Bronchial epithelial cell (primary cell): Measurements from ENCODE around the gene ANKH. TPM values are rescaled to one million over a fixed set of nuclear protein-coding genes. Genes with fewer than 3 reads are reported as not detected.
A peak's percentile ranks its signal among the peaks of the same experiment; 100 is the strongest.

Experiments
- DNase-seq: peaks from one replicate; pipeline ENCODE4 v3.0.0-alpha.2; 2010; ENCODE audit warnings: low read depth
- FAIRE-seq: peaks from 2 replicates; lab custom pipeline; 2011; peaks lifted over from hg19 to GRCh38; lab: Jason Lieb, UNC
- H3K27me3 ChIP-seq: 2 replicates; pipeline ENCODE4 v1.5.1; 2011; ENCODE audit warnings: low read length; ENCODE audit not compliant: control insufficient read depth, insufficient read depth
- H3K36me3 ChIP-seq: 2 replicates; pipeline ENCODE4 v1.5.1; 2011; ENCODE audit warnings: low read length; ENCODE audit not compliant: control insufficient read depth, insufficient read depth
- H3K4me3 ChIP-seq: 2 replicates; pipeline ENCODE4 v1.5.1; 2011; ENCODE audit warnings: mild to moderate bottlenecking, low read depth, low read length, control low read depth
- total RNA-seq: library from RNA; depleted of rRNA; stranded (reverse); fragments of >200 nt; gene quantifications from 2 replicates; pipeline ENCODE4 v1.2.1, GENCODE V29; 2014
- TF ChIP-seq, protein P1 (sequence below): IDR thresholded peaks from 2 replicates; pipeline ENCODE4 v1.5.1; 2011; ENCODE audit warnings: mild to moderate bottlenecking, moderate library complexity, low read length, control low read depth, inconsistent platforms; ENCODE audit not compliant: insufficient read depth, severe bottlenecking

The ANKH gene
- total RNA-seq, 1 donor from 2014 or later, result 12.9 TPM

DNA sequence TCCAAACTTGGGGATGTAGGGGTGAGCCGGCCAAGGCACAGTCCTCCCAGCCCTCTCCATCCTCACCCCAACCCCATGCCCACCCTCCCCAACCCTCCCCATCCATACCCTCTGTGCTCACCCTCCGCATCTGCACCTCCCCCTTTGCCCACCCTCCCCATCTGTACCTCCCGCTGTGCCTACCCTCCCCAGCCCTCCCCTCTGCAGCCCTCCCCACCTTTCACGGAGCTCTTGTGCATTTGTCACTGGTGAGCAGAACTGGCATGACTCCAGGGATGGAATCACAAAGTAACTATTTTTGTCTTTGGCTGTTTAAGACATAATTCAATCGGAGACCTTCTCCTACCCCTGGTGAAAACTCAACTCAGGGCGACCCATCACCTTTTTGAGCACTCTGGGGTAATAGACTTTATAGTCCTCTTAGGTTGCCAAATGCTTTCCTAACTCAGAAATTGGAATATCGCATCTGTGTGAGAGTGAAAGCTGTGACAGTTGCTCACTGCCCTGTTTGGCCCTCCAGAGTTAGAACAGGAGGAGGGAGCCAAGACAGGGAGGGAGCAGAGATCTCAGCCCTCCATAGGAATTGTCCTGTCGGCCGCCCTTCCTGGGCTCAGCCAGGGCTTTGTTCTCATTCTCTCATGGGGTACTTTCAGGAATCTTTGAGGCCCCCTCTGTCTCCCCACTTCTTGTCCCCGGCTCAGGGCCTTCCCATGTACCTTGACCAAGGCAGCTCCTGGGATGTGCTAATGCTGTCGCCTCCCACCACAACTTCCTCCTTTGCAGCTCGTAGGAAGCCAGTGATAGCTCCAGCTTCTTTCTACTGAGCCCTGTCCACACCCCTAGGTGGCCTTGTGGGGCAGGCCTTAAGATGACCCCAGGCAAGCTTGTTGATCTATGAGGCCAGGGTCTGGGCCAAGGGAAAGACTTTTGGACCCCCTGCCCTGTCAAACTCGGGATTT is 170.8 kb downstream of the ANKH start:
- FAIRE-seq (no peak), DNase-seq (no peak)
- H3K4me3 ChIP-seq, result no peak overlapping the region
- TF ChIP-seq, protein P1, sequence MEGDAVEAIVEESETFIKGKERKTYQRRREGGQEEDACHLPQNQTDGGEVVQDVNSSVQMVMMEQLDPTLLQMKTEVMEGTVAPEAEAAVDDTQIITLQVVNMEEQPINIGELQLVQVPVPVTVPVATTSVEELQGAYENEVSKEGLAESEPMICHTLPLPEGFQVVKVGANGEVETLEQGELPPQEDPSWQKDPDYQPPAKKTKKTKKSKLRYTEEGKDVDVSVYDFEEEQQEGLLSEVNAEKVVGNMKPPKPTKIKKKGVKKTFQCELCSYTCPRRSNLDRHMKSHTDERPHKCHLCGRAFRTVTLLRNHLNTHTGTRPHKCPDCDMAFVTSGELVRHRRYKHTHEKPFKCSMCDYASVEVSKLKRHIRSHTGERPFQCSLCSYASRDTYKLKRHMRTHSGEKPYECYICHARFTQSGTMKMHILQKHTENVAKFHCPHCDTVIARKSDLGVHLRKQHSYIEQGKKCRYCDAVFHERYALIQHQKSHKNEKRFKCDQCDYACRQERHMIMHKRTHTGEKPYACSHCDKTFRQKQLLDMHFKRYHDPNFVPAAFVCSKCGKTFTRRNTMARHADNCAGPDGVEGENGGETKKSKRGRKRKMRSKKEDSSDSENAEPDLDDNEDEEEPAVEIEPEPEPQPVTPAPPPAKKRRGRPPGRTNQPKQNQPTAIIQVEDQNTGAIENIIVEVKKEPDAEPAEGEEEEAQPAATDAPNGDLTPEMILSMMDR, result no peak
- H3K36me3 ChIP-seq, result peaks cover 8% of the 10 kb centered on the region
- no peaks in the 10 kb centered on the region for H3K27me3 ChIP-seq

DNA sequence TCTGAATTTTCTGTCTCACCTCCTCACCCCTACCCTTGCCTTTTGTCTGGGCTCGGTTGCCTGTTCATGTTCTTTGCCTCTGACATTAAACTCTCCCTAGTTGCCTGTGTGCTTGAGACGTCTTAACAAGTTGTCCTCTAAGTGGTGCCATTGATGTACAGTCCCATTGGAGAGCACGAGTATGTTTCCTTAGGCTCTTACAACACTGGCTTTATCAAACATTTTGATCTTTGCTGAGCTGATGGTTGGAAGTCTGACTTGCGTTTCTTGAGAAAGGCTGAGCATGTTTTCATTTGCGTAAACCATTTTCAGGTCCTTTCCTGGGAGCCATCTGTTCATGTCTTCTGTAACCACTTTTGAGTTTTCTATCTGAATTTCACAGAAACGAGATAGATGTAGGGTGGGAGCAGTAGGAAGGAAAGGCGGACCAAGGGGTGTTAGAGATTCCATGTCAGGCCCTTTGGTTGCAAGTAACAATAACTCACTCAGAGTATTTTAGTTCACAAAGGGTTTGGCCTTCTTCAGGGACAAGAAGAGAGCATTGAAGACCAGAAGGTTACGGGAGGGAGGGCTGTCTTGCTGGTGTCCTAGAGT is 171.7 kb downstream of the ANKH start:
- FAIRE-seq, result no peak
- H3K4me3 ChIP-seq, result no peak overlapping the region
- H3K36me3 ChIP-seq, result peaks cover 6% of the 10 kb centered on the region
- TF ChIP-seq, protein P1, result no peak
- H3K27me3 ChIP-seq, result no peaks in the 10 kb centered on the region
- DNase-seq, result no peak

DNA sequence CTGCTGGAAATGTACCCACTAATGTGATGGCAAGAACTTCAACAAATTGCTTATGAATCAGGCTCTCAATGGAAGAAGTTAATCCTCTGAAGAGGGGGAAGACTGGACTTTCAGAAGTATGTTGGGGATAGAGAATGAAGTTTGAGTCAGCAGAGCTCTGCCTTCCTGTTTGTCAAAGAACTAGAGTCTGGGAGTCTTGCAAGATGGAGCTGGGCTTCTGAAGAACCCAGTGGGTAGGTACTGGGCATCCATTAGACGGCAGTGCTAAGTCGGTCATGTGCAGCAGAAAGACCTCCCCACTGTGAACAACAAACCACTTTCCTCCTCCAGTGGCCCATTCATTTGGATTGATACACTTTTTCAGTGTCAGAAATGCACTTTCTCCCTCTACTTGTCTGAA is 172.4 kb downstream of the ANKH start:
- TF ChIP-seq, protein P1, result no peak
- Histone ChIP-seq H3K4me3 (no peak overlapping the region), H3K36me3 (peaks cover 7% of the 10 kb centered on the region), H3K27me3 (no peaks in the 10 kb centered on the region)
- no peak for DNase-seq
- no peak for FAIRE-seq

DNA sequence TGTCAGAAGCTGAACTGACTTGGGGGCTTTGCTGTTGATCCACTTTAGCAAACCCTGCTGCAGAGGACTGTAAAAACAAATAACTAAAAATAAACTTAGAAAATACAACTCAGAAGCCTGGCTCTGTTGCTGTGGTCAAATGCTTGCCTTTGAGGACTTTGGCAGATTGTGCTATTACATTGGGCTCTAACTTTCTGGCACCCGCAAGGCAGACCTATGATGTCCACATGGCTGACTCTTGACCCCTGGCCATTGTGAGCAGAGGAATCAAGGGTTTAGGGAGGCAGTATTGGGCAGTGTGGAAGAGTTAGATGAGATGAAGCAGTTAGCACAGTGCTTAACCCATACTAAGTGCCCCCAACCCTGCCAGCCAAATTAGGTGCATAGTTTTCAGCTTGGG is 173.1 kb downstream of the ANKH start:
- no peaks in the 10 kb centered on the region for H3K27me3 ChIP-seq
- no peak overlapping the region for H3K4me3 ChIP-seq
- H3K36me3 ChIP-seq, result peaks cover 13% of the 10 kb centered on the region
- DNase-seq (no peak), FAIRE-seq (no peak)
- TF ChIP-seq, protein P1, result no peak

DNA sequence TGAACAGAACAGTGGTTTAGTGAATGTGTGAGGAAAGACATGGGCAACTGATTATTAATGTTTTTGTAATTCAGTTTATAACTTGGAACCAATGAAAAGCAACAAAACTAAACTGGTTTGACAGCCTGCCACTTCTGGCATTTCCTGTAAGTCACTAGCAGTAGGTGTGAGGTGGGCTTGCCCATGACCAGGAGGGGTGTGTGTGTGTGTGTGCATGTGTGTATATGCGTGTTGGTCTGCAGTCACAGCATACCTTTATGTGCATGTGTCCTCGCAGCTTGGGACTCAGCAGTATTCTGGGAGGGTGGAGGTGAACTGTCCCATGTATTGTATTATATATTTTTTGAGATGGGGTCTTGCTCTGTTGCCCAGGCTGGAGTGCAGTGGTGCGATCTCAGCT is 174.7 kb downstream of the ANKH start:
- FAIRE-seq (no peak), DNase-seq (peak; percentile 21)
- Histone ChIP-seq H3K36me3 (peaks cover 16% of the 10 kb centered on the region), H3K4me3 (no peak overlapping the region), H3K27me3 (no peaks in the 10 kb centered on the region)
- TF ChIP-seq, protein P1, result no peak
